Thoracic aorta (tissue), 2 donors: ENCODE data around the gene FBXW4. TPM values are rescaled to one million over a fixed set of nuclear protein-coding genes. Genes with fewer than 3 reads are reported as not detected.

Source experiments
- ATAC-seq: fragments of 150-250 bp; one replicate; pipeline ENCODE4 v1.8.0; 2017; ENCODE audit warnings: low read depth; ENCODE audit not compliant: insufficient number of reproducible peaks, low FRiP score
- DNase-seq: peaks from one replicate; pipeline ENCODE4 v3.0.0-alpha.2; 2020; ENCODE audit warnings: low spot score
- H3K27ac ChIP-seq, 2 donors: fragments of 200-600 bp; sonication (generic); 1 replicate in 1 of 2; 2 replicates in 1 of 2; pipeline ENCODE4 v1.5.1; 2016; ENCODE audit warnings: mild to moderate bottlenecking in 2 of 2, moderate library complexity in 2 of 2
- H3K27me3 ChIP-seq: fragments of 200-600 bp; sonication (generic); replicated peaks from 2 replicates; pipeline ENCODE4 v1.6.0; 2016; ENCODE audit warnings: mild to moderate bottlenecking; ENCODE audit not compliant: insufficient read depth
- H3K36me3 ChIP-seq: fragments of 200-600 bp; sonication (generic); one replicate; pipeline ENCODE4 v1.5.1; 2016
- H3K4me1 ChIP-seq, 2 donors: fragments of 200-600 bp; sonication (generic); 1 replicate in 1 of 2; 2 replicates in 1 of 2; pipeline versions ENCODE4 v1.5.1 to v1.6.0; 2016; ENCODE audit warnings: low read depth in 2 of 2, mild to moderate bottlenecking in 1 of 2; ENCODE audit not compliant: control insufficient read depth in 1 of 2
- H3K4me3 ChIP-seq: fragments of 200-600 bp; sonication (generic); 2 replicates; pipeline ENCODE4 v1.5.1; 2016; ENCODE audit warnings: mild to moderate bottlenecking
- H3K9me3 ChIP-seq: fragments of 200-600 bp; sonication (generic); 2 replicates; pipeline ENCODE4 v1.5.1; 2016
- total RNA-seq, 2 donors: library from RNA; depleted of rRNA; stranded (reverse); fragments of >200 nt; gene quantifications; one replicate each; pipeline versions ENCODE4 v1.1.0 to v1.2.3, GENCODE V29; 2016
- TF ChIP-seq, protein P1 (sequence below): fragments of 200-600 bp; sonication (generic); IDR thresholded peaks from one replicate; pipeline ENCODE4 v1.5.1; 2019; ENCODE audit warnings: antibody characterized with exemption

The FBXW4 gene
- total RNA-seq, 2 donors from 2014 or later, result 64.3 to 88.5 TPM

DNA sequence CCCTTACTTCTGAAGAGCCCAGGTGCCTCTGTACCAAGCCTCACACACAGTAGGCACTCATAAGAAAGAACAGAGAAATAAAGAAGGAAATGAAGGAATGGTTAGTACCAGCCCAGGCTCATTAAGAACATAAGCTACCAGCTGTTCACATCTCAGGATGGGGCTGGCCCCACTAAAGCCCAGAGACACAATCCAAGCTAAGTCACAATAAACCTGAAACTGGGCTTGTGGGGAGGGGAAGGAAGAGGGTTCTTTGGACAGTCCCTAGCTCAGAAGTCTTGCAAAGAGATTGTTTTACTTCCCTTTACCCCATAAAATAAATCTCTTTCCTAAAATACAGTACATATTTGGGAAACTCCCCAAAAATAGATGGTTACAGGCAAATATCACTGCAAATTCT, 24.3 kb downstream of the FBXW4 start:
- DNase-seq (no peak), ATAC-seq (no peak)
- H3K36me3 ChIP-seq, result peaks cover 59% of the 10 kb centered on the region
- no peak overlapping the region for H3K4me3 ChIP-seq
- no peaks in the 10 kb centered on the region for H3K27me3 ChIP-seq
- TF ChIP-seq, protein P1, sequence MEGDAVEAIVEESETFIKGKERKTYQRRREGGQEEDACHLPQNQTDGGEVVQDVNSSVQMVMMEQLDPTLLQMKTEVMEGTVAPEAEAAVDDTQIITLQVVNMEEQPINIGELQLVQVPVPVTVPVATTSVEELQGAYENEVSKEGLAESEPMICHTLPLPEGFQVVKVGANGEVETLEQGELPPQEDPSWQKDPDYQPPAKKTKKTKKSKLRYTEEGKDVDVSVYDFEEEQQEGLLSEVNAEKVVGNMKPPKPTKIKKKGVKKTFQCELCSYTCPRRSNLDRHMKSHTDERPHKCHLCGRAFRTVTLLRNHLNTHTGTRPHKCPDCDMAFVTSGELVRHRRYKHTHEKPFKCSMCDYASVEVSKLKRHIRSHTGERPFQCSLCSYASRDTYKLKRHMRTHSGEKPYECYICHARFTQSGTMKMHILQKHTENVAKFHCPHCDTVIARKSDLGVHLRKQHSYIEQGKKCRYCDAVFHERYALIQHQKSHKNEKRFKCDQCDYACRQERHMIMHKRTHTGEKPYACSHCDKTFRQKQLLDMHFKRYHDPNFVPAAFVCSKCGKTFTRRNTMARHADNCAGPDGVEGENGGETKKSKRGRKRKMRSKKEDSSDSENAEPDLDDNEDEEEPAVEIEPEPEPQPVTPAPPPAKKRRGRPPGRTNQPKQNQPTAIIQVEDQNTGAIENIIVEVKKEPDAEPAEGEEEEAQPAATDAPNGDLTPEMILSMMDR, result no peak
- no peak overlapping the region for H3K27ac ChIP-seq
- H3K4me1 ChIP-seq, result peaks cover 0 to 12% of the 10 kb centered on the region in 2 donors
- H3K9me3 ChIP-seq, result no peaks in the 10 kb centered on the region

DNA sequence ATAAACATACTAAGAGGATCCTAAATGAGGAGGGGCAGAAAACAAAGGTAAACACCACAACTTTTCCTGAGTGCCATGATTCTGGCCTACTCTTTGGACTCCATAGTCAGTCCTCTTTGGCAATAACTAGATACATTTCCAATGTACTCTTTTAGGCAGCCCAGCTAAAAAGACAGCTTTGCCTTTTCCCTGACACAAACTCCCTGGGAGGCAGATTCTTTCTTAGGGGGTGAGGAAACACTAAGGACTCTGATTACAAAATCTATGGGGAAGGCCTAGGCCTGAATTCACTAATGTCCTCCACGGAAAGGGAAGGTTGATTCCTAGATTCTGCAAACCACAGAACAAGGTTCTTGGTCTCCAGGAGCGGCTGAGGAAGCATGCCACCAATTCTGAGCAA, 25.8 kb downstream of the FBXW4 start:
- Histone ChIP-seq H3K27ac (no peak overlapping the region), H3K4me1 (peaks cover 0 to 12% of the 10 kb centered on the region in 2 donors), H3K27me3 (no peaks in the 10 kb centered on the region), H3K36me3 (peaks cover 65% of the 10 kb centered on the region), H3K9me3 (no peaks in the 10 kb centered on the region), H3K4me3 (no peak overlapping the region)
- TF ChIP-seq, protein P1, result no peak
- no peak for ATAC-seq
- DNase-seq, result no peak

- Histone ChIP-seq H3K4me3 (no peak overlapping the region), H3K4me1 (peaks cover 0 to 12% of the 10 kb centered on the region in 2 donors), H3K27ac (no peak overlapping the region), H3K27me3 (no peaks in the 10 kb centered on the region), H3K36me3 (peaks cover 66% of the 10 kb centered on the region), H3K9me3 (no peaks in the 10 kb centered on the region)
- ATAC-seq (no peak), DNase-seq (no peak)
- TF ChIP-seq, protein P1, result no peak
Measured at GRCh38 chr10:101668566-101668965, 26.4 kb downstream of the FBXW4 start.

GRCh38 chr10:101666083-101666482, 28.9 kb downstream of the FBXW4 start:
- ATAC-seq, result no peak
- Histone ChIP-seq H3K27ac (no peak overlapping the region), H3K9me3 (no peaks in the 10 kb centered on the region), H3K4me3 (no peak overlapping the region), H3K36me3 (peaks cover 61% of the 10 kb centered on the region), H3K27me3 (no peaks in the 10 kb centered on the region), H3K4me1 (no peaks in the 10 kb centered on the region)
- TF ChIP-seq, protein P1, result no peak
- no peak for DNase-seq

DNA sequence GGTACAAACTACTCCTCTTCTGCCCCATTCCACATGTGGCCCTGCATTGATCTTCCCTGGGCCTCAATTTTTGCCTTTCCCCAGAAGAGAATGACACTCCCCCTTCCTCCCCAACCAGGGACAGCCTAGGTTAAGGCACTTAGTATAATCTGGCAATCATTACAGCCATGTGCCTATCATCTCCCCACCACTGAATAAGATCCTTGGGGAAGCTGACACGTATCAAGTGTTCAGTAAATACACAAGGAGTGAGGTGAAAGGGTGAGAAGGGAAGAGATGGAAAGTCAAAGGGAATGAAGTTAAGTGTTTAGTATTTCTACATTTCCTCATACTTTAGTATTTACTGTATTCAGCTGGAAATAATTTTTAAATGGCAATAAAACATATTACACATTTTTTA, 31.9 kb downstream of the FBXW4 start:
- H3K4me3 ChIP-seq, result no peak overlapping the region
- no peak overlapping the region for H3K27ac ChIP-seq
- no peaks in the 10 kb centered on the region for H3K9me3 ChIP-seq
- no peaks in the 10 kb centered on the region for H3K4me1 ChIP-seq
- TF ChIP-seq, protein P1, result no peak
- DNase-seq (no peak), ATAC-seq (no peak)
- H3K36me3 ChIP-seq, result peaks cover 45% of the 10 kb centered on the region
- no peaks in the 10 kb centered on the region for H3K27me3 ChIP-seq
